Lung (tissue), 12 donors: ENCODE measurements around the gene USP19. TPM values are rescaled to one million over a fixed set of nuclear protein-coding genes. Genes with fewer than 3 reads are reported as not detected.

Experiments used
- ATAC-seq: fragments of 200-7000 bp; cut with Tn5 transposase; one replicate; pipeline ENCODE4 v1.9.1; 2020; ENCODE audit warnings: moderate number of reproducible peaks; ENCODE audit not compliant: insufficient read depth, low FRiP score
- DNase-seq, 3 donors: peaks; one replicate each; pipeline ENCODE4 v3.0.0-alpha.2; 2013 to 2017
- H3K27ac ChIP-seq, 2 donors: one replicate each; pipeline ENCODE4 v1.5.1; 2013; ENCODE audit warnings: mild to moderate bottlenecking in 2 of 2, moderate library complexity in 2 of 2, control low read depth in 1 of 2, inconsistent platforms in 1 of 2, low read depth in 1 of 2, low read length in 1 of 2
- H3K27me3 ChIP-seq, 3 donors: one replicate each; pipeline ENCODE4 v1.5.1; 2013; ENCODE audit warnings: low read length in 2 of 3; ENCODE audit not compliant: control insufficient read depth in 3 of 3, insufficient read depth in 3 of 3
- H3K36me3 ChIP-seq, 4 donors: one replicate each; pipeline ENCODE4 v1.5.1; 2013; ENCODE audit warnings: low read length in 4 of 4, mild to moderate bottlenecking in 1 of 4, moderate library complexity in 1 of 4; ENCODE audit not compliant: control insufficient read depth in 4 of 4, insufficient read depth in 4 of 4
- H3K4me1 ChIP-seq, 5 donors: one replicate each; pipeline ENCODE4 v1.5.1; 2013; ENCODE audit warnings: low read length in 5 of 5, mild to moderate bottlenecking in 2 of 5, moderate library complexity in 1 of 5; ENCODE audit not compliant: control insufficient read depth in 5 of 5, insufficient read depth in 5 of 5
- H3K4me3 ChIP-seq: one replicate; pipeline ENCODE4 v1.5.1; 2013; ENCODE audit warnings: mild to moderate bottlenecking, control low read depth, moderate library complexity
- H3K9ac ChIP-seq, 2 donors: one replicate each; pipeline ENCODE4 v1.5.1; 2013; ENCODE audit warnings: low read length in 2 of 2, control low read depth in 1 of 2; ENCODE audit not compliant: insufficient read depth in 1 of 2
- H3K9me3 ChIP-seq, 4 donors: one replicate each; pipeline ENCODE4 v1.5.1; 2013; ENCODE audit warnings: low read length in 3 of 4, mild to moderate bottlenecking in 1 of 4, moderate library complexity in 1 of 4; ENCODE audit not compliant: control insufficient read depth in 4 of 4, insufficient read depth in 3 of 4
- WGBS, 2 donors: extraction: QIAGEN DNeasy Blood & Tissue Kit; methylation state at CpG; one replicate each; pipeline ENCODE4 v1.1.7; 2013; 5-methylcytosine and 5-hydroxymethylcytosine counted together
- polyA plus RNA-seq, 2 donors: library from polyadenylated mRNA; stranded (reverse); fragments of 200-250 nt; gene quantifications; one replicate each; pipeline ENCODE4 v1.2.1, GENCODE V29; 2013
- total RNA-seq, 2 donors: library from RNA; depleted of rRNA in 1 of 2; stranded (reverse); fragments of >200 nt in 1 of 2; gene quantifications; one replicate each; pipeline ENCODE4 v1.2.1, GENCODE V29; 2014 to 2021
- TF ChIP-seq, protein P1 (sequence below): IDR thresholded peaks from 2 replicates; pipeline ENCODE4 v1.5.1; 2012; ENCODE audit warnings: mild to moderate bottlenecking; ENCODE audit errors: control extremely low read depth, extremely low read depth
- donor health status: control.
- donor health status: control.
- donor health status: Bipolar disorder and iron deficiency.
- donor health status: healthy.
- donor health status: DM: yes; HTN: yes; CAD: no.

The USP19 gene
- total and polyA plus RNA-seq, 4 donors: 20.3 to 63.1 (median 40.1) TPM

DNA sequence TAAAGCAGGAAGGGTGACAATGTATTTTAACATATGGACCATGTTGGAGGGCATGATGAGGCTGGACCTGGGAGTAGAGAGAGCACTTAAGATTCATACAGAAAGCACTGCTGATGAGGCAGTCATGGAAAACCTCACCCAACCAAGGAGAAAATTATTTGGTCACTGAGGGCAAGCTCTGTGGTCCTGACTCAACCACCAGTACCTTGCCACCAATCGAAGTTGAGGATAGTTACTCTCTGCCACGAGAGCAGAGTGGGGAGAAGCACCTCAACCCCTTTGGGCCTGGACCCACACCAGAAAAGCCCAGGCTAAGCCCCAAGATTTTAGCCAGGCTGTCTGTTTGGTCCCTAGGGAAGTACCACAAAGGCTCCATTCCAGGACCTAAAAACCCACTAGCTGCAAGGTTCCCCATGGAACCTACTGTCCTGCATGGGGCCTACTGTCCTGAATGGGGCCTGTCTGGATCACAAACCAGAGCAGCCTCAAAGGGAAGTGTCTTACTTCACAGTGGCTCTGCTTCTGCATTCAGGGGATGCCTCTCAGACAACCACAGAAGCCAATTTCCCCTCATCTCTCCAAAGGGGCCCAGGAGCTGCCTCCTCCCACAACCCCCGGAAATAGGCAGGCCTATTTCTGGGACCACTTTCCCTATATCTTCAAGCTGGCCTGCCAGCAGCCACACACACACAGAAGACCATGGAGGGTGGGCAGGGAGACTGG is 41.3 kb upstream of the USP19 start:
- H3K27ac ChIP-seq: no peak overlapping the region
- no peak overlapping the region for H3K9ac ChIP-seq
- TF ChIP-seq, protein P1, sequence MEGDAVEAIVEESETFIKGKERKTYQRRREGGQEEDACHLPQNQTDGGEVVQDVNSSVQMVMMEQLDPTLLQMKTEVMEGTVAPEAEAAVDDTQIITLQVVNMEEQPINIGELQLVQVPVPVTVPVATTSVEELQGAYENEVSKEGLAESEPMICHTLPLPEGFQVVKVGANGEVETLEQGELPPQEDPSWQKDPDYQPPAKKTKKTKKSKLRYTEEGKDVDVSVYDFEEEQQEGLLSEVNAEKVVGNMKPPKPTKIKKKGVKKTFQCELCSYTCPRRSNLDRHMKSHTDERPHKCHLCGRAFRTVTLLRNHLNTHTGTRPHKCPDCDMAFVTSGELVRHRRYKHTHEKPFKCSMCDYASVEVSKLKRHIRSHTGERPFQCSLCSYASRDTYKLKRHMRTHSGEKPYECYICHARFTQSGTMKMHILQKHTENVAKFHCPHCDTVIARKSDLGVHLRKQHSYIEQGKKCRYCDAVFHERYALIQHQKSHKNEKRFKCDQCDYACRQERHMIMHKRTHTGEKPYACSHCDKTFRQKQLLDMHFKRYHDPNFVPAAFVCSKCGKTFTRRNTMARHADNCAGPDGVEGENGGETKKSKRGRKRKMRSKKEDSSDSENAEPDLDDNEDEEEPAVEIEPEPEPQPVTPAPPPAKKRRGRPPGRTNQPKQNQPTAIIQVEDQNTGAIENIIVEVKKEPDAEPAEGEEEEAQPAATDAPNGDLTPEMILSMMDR: no peak
- no peak for ATAC-seq
- DNase-seq: no peak
- WGBS, 2 donors: 53 to 71% methylated on average over 3 of the region's 3 CpGs
- no peaks in the 10 kb centered on the region for H3K27me3 ChIP-seq
- H3K4me1 ChIP-seq: peaks cover 5 to 15% (median 13%) of the 10 kb centered on the region in 5 donors
- peaks cover 6 to 24% (median 11%) of the 10 kb centered on the region in 4 donors for H3K36me3 ChIP-seq
- no peaks in the 10 kb centered on the region for H3K9me3 ChIP-seq
- no peak overlapping the region for H3K4me3 ChIP-seq

GRCh38 chr3:49161197-49161596 is 40.6 kb upstream of the USP19 start:
- Histone ChIP-seq H3K4me3 (no peak overlapping the region), H3K4me1 (peaks cover 5 to 12% (median 7%) of the 10 kb centered on the region in 5 donors), H3K27me3 (no peaks in the 10 kb centered on the region), H3K27ac (no peak overlapping the region), H3K9ac (no peak overlapping the region), H3K9me3 (no peaks in the 10 kb centered on the region), H3K36me3 (peaks cover 6 to 24% (median 11%) of the 10 kb centered on the region in 4 donors)
- DNase-seq (no peak), ATAC-seq (no peak)
- TF ChIP-seq, protein P1: no peak
- 95 to 96% methylated on average over 2 of the region's 2 CpGs for WGBS, 2 donors

GRCh38 chr3:49158792-49159191 is 38.2 kb upstream of the USP19 start:
- Histone ChIP-seq H3K4me3 (no peak overlapping the region), H3K9me3 (no peaks in the 10 kb centered on the region), H3K27ac (no peak overlapping the region), H3K27me3 (no peaks in the 10 kb centered on the region), H3K9ac (no peak overlapping the region), H3K4me1 (peaks cover 0 to 1% (median 0%) of the 10 kb centered on the region in 5 donors), H3K36me3 (peaks cover 6 to 21% (median 8%) of the 10 kb centered on the region in 4 donors)
- 73 to 81% methylated on average over 2 of the region's 2 CpGs for WGBS, 2 donors
- no peak for DNase-seq
- TF ChIP-seq, protein P1: no peak
- ATAC-seq: no peak
